ENCODE results near the gene PIH1D1.

Gene PIH1D1

DNA sequence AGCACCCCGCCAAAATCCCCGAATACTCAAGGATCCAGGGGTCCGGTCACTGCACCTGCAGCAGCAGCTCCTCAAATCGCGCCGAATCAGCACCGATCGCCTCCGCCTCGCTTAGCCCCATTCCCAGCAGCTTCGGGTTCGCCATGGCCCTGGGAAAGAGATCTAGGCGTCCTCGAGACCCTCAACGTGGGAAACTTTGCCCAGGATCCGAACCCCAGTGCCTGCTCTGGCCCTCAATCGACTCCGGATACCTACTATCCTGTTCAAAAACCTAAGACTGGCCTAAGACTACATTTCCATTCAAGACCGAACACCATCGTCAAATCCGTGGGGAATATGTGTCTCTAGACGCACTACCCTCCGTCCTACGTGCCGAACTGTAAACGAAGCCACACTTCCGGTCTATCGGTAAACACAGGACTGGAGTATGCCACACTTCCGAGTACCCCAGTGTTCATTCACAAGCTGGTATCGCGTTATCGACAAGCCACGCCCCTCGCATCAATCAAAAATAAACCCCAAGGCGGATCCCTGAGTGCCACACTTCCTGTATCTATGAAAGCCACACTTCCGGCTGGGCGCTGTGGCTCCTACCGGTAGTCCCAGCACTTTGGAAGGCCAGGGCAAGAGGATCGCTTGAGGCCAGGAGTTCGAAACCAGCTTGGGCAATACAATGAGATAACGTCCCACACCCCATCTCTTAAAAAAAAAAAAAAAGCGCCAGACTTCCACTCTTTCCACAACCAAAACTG lies at the start of gene PIH1D1:
Gene PIH1D1 (minus strand): TSS at position 385 of the 752 bp plus-strand sequence. CDS start 240 bp downstream, at position 145.
- DNase-seq, result peak; percentile 98

DNA sequence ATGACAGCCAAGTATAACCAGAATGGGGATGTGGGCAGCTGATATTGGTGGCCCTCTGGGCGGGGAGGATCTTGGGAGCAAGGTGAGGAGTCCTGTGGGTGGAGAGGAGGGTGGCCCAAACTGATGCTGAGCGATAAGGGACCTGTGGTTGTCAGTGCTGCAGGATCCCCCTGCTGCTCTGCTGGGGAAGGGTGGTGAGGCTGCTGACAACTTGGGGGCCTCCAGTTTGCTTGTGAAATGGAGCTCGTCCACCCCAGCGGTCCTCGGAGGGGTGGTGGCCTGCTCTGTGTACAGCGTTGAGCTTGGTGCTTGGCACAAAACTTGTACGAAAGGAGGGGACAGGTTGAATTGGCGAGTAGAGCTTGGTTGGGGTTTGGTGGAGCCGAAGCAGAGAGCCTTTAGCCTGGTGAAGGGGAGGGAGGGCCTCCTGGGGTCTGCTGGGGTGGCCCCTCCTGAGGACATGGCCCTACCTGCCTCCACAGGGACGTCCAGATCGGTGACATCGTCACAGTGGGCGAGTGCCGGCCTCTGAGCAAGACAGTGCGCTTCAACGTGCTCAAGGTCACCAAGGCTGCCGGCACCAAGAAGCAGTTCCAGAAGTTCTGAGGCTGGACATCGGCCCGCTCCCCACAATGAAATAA lies 47.5 kb upstream of the PIH1D1 start:
- peak; percentile 66 for DNase-seq

DNA sequence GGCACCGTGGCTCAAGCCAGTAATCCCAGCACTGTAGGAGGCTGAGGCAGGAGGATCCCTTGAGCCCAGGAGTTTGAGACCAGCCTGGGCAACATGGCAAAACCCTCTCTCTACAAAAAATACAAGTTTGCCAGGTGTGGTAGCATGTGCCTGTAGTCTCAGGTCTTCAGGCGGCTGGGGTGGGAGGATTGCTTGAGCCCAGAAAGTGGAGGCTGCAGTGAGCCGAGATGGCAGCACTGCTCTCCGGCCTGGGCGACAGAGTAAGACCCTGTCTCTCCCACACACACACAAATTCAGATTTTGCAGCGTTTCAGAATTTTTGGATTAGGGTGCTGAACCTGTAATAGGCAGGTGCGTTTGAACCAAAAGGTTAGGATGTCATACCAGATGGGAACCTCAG lies 46.9 kb upstream of the PIH1D1 start:
- DNase-seq, result peak; percentile 36

DNA sequence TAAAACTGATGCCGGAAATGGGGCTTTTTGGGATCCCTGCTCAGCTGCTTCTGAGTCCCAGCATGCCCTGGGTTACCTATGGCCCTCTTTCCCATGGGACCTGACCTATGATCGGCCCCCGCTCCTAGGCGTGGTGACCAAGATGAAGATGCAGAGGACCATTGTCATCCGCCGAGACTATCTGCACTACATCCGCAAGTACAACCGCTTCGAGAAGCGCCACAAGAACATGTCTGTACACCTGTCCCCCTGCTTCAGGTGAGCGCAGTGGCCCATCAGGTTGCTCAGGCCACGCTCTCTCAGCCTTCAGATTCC lies 46.1 kb upstream of the PIH1D1 start:
- DNase-seq, result peak; percentile 41

DNA sequence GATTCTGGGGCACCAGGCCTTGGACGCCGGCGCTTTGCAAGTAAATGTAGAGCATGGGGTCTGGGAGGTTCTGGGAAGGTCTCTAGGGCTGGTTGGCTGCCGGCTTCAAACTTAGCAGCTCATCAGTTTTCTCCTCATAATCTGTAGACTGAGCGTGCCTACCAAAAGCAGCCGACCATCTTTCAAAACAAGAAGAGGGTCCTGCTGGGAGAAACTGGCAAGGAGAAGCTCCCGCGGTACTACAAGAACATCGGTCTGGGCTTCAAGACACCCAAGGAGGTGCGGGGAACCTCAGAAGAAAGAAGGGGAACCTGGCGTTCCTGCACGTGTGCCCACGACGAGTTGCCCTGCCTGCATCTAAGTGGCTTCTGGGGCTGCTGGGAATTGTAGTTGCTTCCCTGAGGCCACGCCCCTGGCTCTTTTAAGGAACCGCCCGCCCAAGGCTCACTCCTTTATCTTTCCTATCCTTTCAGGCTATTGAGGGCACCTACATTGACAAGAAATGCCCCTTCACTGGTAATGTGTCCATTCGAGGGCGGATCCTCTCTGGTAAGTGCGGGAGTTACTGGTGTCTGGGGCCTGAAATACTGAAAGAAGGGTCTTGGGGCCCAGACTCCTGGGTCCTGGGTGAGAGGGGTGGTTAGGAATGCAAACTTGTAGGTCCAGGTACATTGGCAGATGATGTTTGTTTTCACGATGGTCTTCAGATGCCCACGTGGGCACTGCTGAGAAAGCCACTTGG lies 45.6 kb upstream of the PIH1D1 start:
- peak; percentile 87 for DNase-seq

DNA sequence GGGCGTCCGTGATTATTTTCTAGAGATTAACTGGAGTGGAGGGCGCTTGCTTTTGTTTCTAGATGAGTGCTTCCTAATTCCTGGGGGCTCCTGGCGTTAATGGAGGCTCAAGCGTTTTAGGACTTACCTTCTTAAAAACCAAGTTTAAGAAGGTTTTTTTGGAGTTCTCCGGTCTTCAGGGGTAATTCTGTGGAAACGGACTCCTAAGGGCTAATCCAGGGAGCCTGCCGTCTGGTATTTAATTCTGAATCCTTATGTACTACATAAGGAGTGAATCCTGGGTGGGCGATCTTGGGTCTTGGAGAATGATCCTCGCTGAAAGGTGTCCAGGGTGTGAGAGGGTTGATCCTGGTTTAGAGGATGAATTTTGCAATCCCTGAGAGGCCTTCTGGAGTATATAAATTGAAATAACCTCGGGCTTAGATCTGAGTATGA lies 45.0 kb upstream of the PIH1D1 start:
- no peak for DNase-seq

DNA sequence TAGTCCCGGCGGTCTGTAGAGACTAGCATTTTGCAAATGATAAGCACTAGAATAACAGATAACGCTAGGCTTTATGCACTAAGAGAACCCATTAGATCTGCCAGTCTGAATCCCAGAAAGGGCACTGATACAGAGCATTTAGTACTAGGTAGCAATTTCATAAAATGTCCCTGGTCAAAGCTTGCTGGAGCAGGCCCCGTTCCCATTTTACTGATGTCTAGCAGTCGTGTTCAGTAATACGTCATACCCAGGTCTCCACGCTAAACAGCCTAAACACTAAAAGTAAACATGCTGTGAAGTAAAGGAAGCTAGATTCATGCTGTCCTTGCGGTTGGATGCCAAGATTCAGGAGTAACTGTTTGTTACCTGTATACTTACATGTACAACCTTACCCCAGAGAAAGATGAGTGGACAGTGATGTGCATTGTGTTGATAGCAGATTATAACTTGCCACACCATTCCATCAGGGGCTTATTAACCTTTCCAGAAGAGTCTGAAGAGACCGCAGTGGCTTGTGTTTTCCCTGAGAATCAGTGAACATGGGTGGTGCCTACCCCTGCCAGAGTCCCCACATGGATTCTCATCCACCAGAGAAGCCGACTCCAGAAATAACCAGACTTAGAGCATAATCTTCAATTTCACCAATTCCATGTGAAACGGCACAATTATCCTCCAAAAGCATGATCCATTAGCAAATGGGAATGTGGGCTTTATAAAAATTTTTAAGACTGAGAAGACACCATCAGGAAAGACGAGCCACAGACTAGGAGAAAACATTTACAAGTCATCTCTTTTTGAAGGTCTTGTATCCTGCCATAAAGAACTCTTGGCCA lies 41.2 kb upstream of the PIH1D1 start:
- peak; percentile 27 for DNase-seq

DNA sequence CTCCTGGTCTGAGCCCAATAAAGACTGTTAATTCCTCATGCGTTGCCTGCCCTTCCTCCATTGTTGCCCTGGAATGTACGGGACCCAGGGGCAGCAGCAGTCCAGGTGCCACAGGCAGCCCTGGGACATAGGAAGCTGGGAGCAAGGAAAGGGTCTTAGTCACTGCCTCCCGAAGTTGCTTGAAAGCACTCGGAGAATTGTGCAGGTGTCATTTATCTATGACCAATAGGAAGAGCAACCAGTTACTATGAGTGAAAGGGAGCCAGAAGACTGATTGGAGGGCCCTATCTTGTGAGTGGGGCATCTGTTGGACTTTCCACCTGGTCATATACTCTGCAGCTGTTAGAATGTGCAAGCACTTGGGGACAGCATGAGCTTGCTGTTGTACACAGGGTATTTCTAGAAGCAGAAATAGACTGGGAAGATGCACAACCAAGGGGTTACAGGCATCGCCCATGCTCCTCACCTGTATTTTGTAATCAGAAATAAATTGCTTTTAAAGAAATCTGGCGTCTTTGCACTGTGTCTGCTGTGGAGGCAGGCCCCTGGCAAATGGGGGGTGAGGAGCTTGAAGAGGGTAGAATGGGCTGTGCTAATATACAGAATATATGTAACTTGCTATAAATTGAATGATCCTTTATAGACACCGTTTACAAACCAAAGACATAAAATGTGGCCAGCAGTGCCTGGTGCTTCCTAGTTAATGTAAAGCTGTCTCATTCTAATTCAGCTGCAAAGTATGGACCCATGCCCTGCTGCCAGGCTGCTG lies 40.4 kb upstream of the PIH1D1 start:
- no peak for DNase-seq

DNA sequence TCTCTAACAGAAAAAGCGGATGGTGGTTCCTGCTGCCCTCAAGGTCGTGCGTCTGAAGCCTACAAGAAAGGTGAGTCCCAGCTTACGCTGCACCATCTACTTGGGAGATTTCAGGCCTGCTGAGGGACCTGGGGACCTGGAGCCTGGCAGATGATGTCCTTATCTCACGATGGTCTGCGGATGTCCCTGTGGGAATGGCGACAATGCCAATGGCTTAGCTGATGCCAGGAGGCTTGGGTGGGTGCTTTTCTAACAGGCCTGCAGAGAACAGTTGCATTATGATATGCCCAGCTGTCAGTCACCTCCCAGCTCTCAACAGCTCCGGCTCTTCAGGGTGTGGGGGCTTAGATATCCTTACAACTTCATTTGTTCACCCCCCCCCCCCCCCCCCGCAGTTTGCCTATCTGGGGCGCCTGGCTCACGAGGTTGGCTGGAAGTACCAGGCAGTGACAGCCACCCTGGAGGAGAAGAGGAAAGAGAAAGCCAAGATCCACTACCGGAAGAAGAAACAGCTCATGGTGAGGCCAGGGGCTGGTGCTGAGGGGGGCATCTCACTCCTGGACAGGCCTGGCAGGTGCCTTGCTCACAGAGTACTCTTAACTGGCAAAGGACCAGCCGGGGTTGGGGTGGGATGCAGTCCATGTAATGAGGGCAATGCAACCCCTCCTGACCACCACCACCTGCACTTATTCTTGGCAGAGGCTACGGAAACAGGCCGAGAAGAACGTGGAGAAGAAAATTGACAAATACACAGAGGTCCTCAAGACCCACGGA lies 39.6 kb upstream of the PIH1D1 start:
- no peak for DNase-seq

DNA sequence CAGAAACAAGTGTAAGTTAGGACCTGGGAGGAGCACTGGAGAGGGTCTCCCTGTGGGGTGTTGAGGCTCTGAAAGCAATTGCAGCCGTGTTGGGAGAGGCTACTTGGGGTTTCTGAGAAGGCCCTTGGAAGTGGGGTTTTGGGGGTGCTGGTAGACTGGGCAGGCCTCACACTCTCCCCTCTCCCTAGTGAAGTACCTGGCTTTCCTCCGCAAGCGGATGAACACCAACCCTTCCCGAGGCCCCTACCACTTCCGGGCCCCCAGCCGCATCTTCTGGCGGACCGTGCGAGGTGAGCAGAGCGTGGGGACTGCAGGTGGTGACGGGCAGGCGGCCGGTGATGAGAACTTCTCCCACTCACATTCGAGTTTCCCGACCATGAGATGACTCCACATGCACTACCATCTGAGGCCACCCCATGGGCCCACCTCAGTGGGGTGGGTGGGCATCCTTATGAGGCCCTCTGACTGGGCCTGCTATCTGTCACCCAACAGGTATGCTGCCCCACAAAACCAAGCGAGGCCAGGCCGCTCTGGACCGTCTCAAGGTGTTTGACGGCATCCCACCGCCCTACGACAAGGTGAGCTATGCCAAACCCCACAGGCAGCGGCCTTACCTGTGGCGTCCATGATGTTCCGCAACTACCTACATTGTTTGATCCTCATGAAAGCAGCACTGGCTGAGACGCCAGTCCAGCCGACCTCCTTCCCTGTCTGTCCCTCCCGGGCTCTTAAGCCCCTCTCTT lies 38.8 kb upstream of the PIH1D1 start:
- no peak for DNase-seq

DNA sequence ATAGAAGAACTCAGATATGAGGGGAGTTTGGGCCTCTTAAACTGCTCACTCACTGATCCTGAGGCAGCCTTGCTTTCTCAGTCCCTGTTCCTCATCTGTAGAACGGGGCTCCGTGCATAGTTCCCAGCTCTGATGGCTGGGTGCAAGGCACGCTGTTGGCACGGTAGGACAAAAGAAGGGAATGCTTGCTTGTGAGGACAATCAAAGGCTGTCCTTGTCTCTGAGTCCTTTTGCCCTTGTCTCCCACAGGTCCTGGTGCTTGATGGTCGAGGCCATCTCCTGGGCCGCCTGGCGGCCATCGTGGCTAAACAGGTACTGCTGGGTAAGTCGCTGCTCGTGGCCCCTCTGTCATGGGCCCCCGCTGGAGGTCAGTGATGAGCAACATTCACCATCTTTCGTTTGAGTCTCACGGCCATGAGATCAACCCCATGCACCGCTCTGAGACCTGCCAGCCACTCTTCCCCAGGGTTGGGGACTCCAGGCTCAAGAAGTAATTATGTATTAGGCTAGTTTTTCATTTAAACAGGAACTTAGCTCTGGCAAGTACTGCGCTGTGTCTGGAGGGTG lies 38.1 kb upstream of the PIH1D1 start:
- peak; percentile 62 for DNase-seq

DNA sequence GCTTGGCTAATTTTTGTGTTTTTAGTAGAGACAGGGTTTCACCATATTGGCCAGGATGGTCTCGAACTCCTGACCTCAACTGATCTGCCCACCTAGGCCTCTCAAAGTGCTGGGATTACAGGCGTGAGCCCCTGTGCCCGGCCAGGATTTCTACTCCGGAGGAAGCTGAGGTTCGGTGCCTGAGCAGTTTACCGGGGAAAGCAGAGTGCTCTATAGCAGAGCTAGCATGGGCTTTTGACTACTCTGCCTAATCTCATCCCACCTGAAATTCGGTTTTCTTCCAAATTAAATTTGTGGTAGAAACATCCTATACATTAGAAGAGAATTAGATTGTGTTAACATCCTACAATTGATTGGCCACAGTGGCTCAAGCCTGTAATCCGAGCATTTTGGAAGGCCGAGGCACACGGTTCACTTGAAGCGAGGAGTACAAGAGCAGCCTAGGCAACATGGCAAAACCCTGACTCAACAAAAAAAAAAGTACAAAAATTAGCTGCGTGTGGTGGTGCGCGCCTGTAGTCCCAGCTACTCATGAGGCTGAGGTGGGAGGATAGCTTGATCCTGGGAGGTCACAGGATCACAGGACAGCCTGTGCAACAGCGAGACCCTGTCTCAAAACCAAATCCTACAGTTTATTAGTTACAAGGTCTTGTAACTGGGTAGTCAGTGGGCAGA lies 37.4 kb upstream of the PIH1D1 start:
- DNase-seq, result no peak

DNA sequence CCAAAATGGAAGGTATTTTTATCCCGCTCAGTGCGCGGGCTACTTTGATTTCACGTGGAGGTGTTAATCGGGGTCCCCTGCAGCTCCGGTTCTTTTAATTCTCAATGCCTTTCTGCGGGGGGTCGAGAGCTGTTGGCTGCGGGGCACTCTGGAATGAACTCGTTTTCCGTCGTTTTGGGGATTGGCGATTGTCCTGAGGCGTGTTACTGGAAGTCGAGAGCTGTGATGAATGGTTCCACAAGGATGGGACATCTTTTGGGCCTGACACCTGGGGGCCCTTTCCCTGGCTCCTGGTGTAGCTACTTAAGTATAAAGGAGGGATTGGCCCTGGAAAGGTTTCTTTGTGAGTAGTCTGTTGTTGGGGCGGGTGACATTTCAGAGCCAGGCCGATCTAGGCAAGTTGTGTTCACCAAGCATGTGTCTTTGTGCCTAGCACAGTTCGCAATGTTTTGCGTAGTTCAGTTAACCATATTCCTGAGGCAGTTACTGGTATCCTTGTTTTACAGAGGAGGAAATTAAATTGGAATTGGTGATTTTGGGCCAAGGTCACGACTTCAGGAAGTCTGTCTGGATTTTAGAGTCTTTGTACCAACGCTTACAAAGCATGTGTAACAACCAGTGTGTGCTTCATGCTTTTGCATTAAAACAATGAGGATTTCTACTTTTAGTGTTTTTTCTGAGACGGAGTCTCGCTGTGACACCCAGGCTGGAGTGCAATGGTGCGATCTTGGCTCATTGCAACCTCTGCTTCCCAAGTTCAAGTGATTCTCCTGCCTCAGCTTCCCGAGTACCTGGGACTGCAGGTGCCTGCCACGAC lies 36.6 kb upstream of the PIH1D1 start:
- DNase-seq, result no peak

DNA sequence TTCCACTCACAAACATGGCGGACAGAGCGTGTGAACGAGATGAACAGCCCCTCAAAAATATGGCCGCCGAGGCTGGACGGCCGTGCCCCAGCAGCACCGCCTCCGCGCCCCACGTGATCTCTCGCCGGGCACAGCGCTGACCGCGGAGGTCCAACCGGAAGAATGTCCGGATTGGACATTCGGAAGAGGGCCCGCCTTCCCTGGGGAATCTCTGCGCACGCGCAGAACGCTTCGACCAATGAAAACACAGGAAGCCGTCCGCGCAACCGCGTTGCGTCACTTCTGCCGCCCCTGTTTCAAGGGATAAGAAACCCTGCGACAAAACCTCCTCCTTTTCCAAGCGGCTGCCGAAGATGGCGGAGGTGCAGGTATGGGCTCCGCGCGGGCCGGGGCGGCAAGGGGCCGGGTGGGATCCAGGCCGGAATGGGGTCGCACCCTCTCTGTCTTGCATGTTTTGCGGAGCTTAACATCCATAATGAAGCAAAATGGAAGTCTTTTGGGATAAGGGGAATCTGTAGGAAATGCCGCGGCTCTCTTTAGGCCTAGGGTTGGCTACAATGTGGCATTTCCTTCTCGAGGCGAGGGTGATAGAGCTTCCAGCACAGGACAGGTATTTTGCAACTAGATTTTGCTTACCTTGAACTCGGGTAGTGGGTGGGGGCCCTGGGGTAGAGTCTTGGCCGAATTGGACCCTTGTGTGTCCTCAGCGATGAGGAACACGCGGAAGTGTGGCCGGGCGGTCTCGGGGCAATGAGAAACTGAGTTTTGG lies 35.8 kb upstream of the PIH1D1 start, which contains the start of gene RPL13A:
Gene RPL13A (plus strand): TSS at position 332 of the 769 bp plus-strand sequence. CDS start 22 bp downstream, at position 354.
- DNase-seq, result peak; percentile 100

DNA sequence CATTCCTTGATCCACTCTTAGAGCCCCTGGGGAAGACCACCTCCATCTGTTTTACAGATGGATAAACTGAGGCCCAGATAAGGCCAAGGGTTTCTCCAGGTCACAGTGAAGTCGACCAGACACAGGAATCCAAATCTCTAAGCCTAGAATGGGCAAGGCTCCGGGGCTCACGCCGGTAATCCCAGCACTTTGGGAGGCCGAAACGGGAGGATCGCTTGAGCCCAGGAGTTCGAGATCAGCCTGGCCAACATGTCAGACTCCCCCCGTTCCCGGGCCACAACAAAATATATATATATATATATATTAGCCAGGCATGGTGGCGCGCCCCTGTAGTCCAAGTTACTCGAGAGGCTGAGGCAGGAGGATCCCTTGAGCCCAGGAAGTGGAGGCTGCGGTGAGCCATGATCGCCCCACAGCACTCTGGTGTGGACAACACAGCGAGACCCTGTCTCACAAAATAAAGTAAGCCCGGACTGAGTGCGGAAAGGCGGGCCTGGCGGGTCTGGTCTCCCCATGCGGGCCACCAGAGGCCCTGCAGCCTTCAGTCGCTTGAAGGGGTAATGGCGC lies 35.2 kb upstream of the PIH1D1 start:
- DNase-seq, result no peak

DNA sequence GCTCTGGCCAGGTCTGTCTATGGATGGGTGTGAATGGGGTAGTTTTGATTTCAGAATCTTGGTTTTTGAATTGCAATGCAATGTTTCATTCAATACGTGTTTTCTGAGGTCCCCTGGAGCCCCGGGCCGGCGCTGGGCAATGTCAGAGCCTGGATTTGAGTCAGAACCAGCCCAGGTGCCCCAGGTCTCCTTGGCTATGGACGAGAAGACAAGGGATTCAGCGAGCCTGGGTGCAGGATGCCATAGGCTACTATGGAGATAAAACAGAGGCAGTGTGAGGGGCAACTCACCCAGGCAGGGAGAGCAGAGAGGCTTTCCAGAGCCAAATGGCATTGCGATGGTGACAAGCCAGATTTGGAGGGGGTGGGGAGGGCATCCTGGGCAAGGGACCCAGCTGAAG lies 34.6 kb upstream of the PIH1D1 start:
- DNase-seq, result no peak

DNA sequence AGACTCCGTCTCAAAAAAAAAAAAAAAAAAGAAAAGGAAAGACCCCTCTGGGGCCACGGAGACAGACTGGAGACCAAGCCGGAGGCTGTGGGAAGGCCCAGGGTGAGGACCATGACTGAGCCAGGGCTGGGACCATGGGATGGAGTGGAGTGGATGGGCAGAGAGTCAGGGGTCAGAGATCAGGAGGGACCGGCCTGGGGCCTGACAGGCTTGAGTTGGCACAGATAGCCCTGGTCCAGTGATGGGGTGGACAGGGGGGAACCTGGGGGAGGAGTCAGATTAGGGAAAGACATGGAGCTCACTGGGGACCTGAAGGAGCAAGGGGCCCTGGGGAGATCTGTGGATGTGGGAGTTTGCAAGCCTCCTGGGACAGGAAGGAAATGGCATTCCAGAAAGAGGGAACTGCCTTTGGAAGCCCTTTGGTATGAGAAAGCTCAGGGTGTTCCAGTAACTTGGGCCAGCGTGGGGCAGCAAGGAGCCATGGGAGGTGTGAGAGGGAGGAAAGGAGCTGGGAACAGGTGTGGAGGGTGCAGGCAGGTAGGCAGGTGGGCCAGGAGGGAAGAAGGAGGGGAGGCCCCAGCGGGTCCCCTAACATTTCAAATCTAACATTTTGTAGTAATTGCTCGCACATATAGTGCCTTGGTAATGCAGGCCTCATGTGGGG lies 29.5 kb upstream of the PIH1D1 start:
- no peak for DNase-seq

Measured in CD4-positive, alpha-beta T cell treated with Interleukin-21 for 1 hour (primary cell).